ENCODE results near the gene ATF1. TPM values are rescaled to one million over a fixed set of nuclear protein-coding genes. Genes with fewer than 3 reads are reported as not detected.
"Not testable (repeated sequence)": the region's sequence is repeated elsewhere in the genome, so short reads cannot be mapped to it uniquely, and the experiment has no call there.

Gene ATF1
- total and polyA plus RNA-seq, 4 donors = 10.8 to 39.0 (median 26.7) TPM

DNA sequence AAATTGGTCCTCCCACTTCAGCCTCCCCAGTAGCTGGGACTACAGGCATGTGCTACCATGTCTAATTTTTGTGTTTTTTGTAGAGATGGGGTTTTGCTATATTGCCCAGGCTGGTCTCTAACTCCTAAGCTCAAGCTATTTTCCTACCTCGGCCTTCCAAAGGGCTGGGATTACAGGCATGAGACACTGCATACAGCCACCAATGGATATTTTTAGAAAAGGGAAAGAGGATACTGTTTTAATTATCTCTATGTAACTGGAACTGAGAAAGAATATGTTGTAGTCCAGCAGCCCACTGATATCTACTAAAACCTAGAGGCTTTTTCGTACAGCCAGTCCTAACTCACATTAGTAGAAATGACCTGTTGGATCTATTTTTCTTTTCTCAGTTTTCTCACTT, 85.1 kb downstream of the ATF1 start:
- WGBS, 2 donors = 90 to 92% methylated on average over 2 of the region's 2 CpGs
- Histone ChIP-seq H3K36me3 (ENCODE audit: control insufficient read depth in 1 of 2, insufficient read depth in 2 of 2, low read length in 1 of 2) (no peaks in the 10 kb centered on the region), H3K27me3 (ENCODE audit: control insufficient read depth in 1 of 2, insufficient read depth in 2 of 2, low read length in 1 of 2) (no peaks in the 10 kb centered on the region), H3K4me3 (ENCODE audit: low read length in 2 of 2) (no peak overlapping the region), H3K27ac (ENCODE audit: low read depth in 1 of 2, low read length in 2 of 2) (no peak overlapping the region), H3K4me1 (ENCODE audit: control insufficient read depth in 1 of 2, insufficient read depth in 2 of 2, low read length in 2 of 2) (no peaks in the 10 kb centered on the region), H3K9me3 (ENCODE audit: control insufficient read depth, low read length) (no peaks in the 10 kb centered on the region)
- no peak for DNase-seq
- no peak for ATAC-seq (ENCODE audit: low FRiP score)
- intact Hi-C loops (cut with DNase I) = no loop called here

DNA sequence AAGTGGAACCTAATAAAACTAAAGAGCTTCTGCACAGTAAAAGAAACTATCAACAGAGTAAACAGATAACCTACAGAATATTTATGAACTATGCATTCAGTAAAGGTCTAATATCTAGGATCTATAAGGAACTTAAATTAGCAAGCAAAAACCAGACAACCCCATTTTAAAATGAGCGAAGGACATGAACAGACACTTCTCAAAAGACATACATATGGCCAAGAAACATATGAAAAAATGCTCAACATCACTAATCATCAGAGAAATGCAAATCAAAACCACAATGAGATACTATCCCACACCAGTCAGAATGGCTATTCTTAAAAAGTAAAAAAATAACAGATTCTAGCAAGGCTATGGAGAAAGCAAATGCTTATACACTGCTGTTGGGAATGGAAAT, 91.3 kb downstream of the ATF1 start:
- DNase-seq; ATAC-seq (ENCODE audit: low FRiP score); H3K4me1 ChIP-seq (ENCODE audit: control insufficient read depth in 1 of 2, insufficient read depth in 2 of 2, low read length in 2 of 2); H3K27me3 ChIP-seq (ENCODE audit: control insufficient read depth in 1 of 2, insufficient read depth in 2 of 2, low read length in 1 of 2); H3K9me3 ChIP-seq (ENCODE audit: control insufficient read depth, low read length); intact Hi-C loops (cut with DNase I); H3K36me3 ChIP-seq (ENCODE audit: control insufficient read depth in 1 of 2, insufficient read depth in 2 of 2, low read length in 1 of 2); H3K27ac ChIP-seq (ENCODE audit: low read depth in 1 of 2, low read length in 2 of 2); H3K4me3 ChIP-seq (ENCODE audit: low read length in 2 of 2): not testable (repeated sequence)
- WGBS, 2 donors = 91 to 100% methylated on average over 1 of the region's 1 CpG

- H3K4me3 ChIP-seq (ENCODE audit: low read length in 2 of 2); intact Hi-C loops (cut with DNase I); ATAC-seq (ENCODE audit: low FRiP score); H3K9me3 ChIP-seq (ENCODE audit: control insufficient read depth, low read length); DNase-seq; H3K36me3 ChIP-seq (ENCODE audit: control insufficient read depth in 1 of 2, insufficient read depth in 2 of 2, low read length in 1 of 2); H3K4me1 ChIP-seq (ENCODE audit: control insufficient read depth in 1 of 2, insufficient read depth in 2 of 2, low read length in 2 of 2); H3K27me3 ChIP-seq (ENCODE audit: control insufficient read depth in 1 of 2, insufficient read depth in 2 of 2, low read length in 1 of 2); H3K27ac ChIP-seq (ENCODE audit: low read depth in 1 of 2, low read length in 2 of 2): not testable (repeated sequence)
- WGBS, 2 donors = 79 to 91% methylated on average over 2 of the region's 2 CpGs
These were observed 91.8 kb downstream of the ATF1 start for GRCh38 chr12:50855679-50856078.

- H3K36me3 ChIP-seq (ENCODE audit: control insufficient read depth in 1 of 2, insufficient read depth in 2 of 2, low read length in 1 of 2) = no peaks in the 10 kb centered on the region
- DNase-seq (no peak), ATAC-seq (ENCODE audit: low FRiP score) (no peak)
- no peak overlapping the region for H3K4me3 ChIP-seq (ENCODE audit: low read length in 2 of 2)
- no peaks in the 10 kb centered on the region for H3K27me3 ChIP-seq (ENCODE audit: control insufficient read depth in 1 of 2, insufficient read depth in 2 of 2, low read length in 1 of 2)
- no peaks in the 10 kb centered on the region for H3K9me3 ChIP-seq (ENCODE audit: control insufficient read depth, low read length)
- intact Hi-C loops (cut with DNase I) = no loop called here
- no peak overlapping the region for H3K27ac ChIP-seq (ENCODE audit: low read depth in 1 of 2, low read length in 2 of 2)
- 67 to 70% methylated on average over 4 of the region's 4 CpGs for WGBS, 2 donors
- no peaks in the 10 kb centered on the region for H3K4me1 ChIP-seq (ENCODE audit: control insufficient read depth in 1 of 2, insufficient read depth in 2 of 2, low read length in 2 of 2)
These were observed 95.9 kb downstream of the ATF1 start for GRCh38 chr12:50859621-50860310.

GRCh38 chr12:50862316-50862715, 98.4 kb downstream of the ATF1 start:
- intact Hi-C loops (cut with DNase I) = no loop called here

DNA sequence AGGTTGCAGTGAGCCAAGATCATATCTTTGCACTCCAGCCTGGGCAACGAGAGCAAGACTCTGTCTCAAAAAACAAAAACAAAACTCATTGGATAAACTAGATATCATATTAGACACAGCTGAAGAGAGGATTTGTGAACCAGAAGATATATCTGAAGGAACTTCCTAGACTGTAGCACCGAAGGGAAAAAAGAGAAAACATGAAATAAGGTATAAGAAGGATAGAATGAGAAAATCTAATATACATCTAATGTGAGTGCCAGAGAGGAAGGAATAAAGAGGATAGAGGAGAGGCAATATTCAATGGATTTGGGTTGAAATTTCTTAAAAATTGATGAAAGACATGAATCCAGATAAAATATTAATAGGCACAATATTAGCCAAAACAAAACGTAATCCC, 101.4 kb downstream of the ATF1 start:
- H3K36me3 ChIP-seq (ENCODE audit: control insufficient read depth in 1 of 2, insufficient read depth in 2 of 2, low read length in 1 of 2) = no peaks in the 10 kb centered on the region
- no peak overlapping the region for H3K4me3 ChIP-seq (ENCODE audit: low read length in 2 of 2)
- H3K9me3 ChIP-seq (ENCODE audit: control insufficient read depth, low read length) = no peaks in the 10 kb centered on the region
- no peak overlapping the region for H3K27ac ChIP-seq (ENCODE audit: low read depth in 1 of 2, low read length in 2 of 2)
- 80 to 84% methylated on average over 3 of the region's 3 CpGs for WGBS, 2 donors
- DNase-seq (no peak), ATAC-seq (ENCODE audit: low FRiP score) (no peak)
- intact Hi-C loops (cut with DNase I) = no loop called here
- H3K4me1 ChIP-seq (ENCODE audit: control insufficient read depth in 1 of 2, insufficient read depth in 2 of 2, low read length in 2 of 2) = no peaks in the 10 kb centered on the region
- no peaks in the 10 kb centered on the region for H3K27me3 ChIP-seq (ENCODE audit: control insufficient read depth in 1 of 2, insufficient read depth in 2 of 2, low read length in 1 of 2)

More at GRCh38 chr12:50862316-50862715, 98.4 kb downstream of the ATF1 start:
- DNase-seq = no peak
- Histone ChIP-seq H3K27me3 (ENCODE audit: control insufficient read depth in 1 of 2, insufficient read depth in 2 of 2, low read length in 1 of 2) (no peaks in the 10 kb centered on the region), H3K4me3 (ENCODE audit: low read length in 2 of 2) (no peak overlapping the region), H3K4me1 (ENCODE audit: control insufficient read depth in 1 of 2, insufficient read depth in 2 of 2, low read length in 2 of 2) (no peaks in the 10 kb centered on the region), H3K27ac (ENCODE audit: low read depth in 1 of 2, low read length in 2 of 2) (no peak overlapping the region), H3K9me3 (ENCODE audit: control insufficient read depth, low read length) (no peaks in the 10 kb centered on the region), H3K36me3 (ENCODE audit: control insufficient read depth in 1 of 2, insufficient read depth in 2 of 2, low read length in 1 of 2) (no peaks in the 10 kb centered on the region)
- WGBS, 2 donors = 92 to 95% methylated on average over 6 of the region's 6 CpGs
- ATAC-seq (ENCODE audit: low FRiP score) = no peak

GRCh38 chr12:50868881-50869280, 105.0 kb downstream of the ATF1 start:
- ATAC-seq (ENCODE audit: low FRiP score); H3K4me1 ChIP-seq (ENCODE audit: control insufficient read depth in 1 of 2, insufficient read depth in 2 of 2, low read length in 2 of 2); H3K4me3 ChIP-seq (ENCODE audit: low read length in 2 of 2); H3K27ac ChIP-seq (ENCODE audit: low read depth in 1 of 2, low read length in 2 of 2); H3K36me3 ChIP-seq (ENCODE audit: control insufficient read depth in 1 of 2, insufficient read depth in 2 of 2, low read length in 1 of 2); DNase-seq; intact Hi-C loops (cut with DNase I); H3K9me3 ChIP-seq (ENCODE audit: control insufficient read depth, low read length); H3K27me3 ChIP-seq (ENCODE audit: control insufficient read depth in 1 of 2, insufficient read depth in 2 of 2, low read length in 1 of 2): not testable (repeated sequence)
- WGBS, 2 donors = 22 to 51% methylated on average over 2 of the region's 2 CpGs

Other genes with a start within 250 kb of the ATF1 start
- gene TMPRSS12, start 78.8 kb downstream of the ATF1 start, total RNA-seq = not detected
- not detected for gene TMPRSS12, start 78.8 kb downstream of the ATF1 start, polyA plus RNA-seq
- gene HIGD1C, start 188.4 kb downstream of the ATF1 start, total RNA-seq = not detected
- not detected for gene HIGD1C, start 188.4 kb downstream of the ATF1 start, polyA plus RNA-seq